ENCODE results near the gene MYO6.

The MYO6 gene

DNA sequence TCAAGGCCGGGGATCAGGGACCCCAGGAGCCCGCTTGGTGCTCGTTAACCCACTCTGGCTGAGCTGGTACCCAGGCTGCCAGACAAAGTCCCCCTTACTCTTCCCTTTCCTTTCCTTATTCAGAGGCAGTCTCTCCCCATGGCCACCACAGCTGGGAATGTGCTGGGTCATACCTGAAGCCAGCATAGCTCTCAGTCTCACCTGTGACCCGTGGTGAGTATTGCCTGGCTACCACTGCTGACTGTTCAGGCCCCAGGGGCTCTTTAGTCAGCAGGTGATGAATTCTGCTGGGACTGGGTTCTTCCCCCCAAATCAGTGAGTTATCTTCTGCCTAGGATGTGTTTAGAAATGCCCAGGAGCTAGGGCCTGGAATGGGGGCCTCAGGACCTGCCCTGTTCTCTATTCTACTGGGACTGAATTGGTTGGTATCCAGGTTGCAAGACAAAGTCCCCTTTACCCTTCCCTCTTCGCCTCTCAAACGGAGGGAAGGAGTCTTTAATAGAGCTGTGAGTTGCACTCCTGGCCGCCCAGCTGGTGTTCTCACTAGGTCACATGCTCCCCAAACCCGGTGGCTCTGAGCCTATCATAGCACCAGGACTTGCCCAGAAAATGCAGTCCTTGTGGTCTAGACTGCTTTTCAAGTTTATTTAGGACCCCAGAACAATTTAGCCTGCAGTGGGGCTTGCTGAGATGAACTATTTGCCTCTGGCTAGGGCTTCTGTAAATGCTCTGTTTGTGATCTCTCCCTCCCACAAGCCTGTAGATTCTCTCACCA is 64.6 kb downstream of the MYO6 start:
- TF ChIP-seq, protein P1, sequence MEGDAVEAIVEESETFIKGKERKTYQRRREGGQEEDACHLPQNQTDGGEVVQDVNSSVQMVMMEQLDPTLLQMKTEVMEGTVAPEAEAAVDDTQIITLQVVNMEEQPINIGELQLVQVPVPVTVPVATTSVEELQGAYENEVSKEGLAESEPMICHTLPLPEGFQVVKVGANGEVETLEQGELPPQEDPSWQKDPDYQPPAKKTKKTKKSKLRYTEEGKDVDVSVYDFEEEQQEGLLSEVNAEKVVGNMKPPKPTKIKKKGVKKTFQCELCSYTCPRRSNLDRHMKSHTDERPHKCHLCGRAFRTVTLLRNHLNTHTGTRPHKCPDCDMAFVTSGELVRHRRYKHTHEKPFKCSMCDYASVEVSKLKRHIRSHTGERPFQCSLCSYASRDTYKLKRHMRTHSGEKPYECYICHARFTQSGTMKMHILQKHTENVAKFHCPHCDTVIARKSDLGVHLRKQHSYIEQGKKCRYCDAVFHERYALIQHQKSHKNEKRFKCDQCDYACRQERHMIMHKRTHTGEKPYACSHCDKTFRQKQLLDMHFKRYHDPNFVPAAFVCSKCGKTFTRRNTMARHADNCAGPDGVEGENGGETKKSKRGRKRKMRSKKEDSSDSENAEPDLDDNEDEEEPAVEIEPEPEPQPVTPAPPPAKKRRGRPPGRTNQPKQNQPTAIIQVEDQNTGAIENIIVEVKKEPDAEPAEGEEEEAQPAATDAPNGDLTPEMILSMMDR (IDR thresholded peaks at IDR 0.05; ENCODE audit: control extremely low read depth, extremely low read depth, low read depth, missing control alignments) = no peak
- no peak for DNase-seq (ENCODE audit: extremely low spot score)
- POLR2A ChIA-PET = no interaction called here
- CTCF ChIA-PET = interaction anchor here (1.0 kb wide), 1 partner anchor 9 kb away, joined by 3 read pairs; no protein-coding TSS in a partner anchor

DNA sequence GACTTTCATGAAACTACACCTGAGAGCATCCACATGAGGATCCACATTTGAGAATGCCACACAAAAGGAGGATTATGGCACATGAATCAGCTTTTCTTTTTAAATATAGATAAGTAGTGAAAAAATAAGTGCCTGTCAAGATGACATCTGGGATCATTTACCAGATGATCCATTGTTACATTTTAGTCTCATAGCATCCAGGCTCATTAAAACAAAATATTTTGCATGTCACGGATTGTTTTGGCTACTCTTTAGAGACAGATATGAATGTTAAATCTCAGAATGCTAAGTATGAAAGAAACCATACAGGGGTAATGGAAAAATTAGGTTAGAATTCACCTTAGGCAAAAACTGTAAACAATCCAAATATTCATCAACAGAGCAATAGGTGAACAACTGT is 66.7 kb downstream of the MYO6 start:
- no peak for DNase-seq (ENCODE audit: extremely low spot score)
- CTCF ChIA-PET = no interaction called here
- POLR2A ChIA-PET = no interaction called here
- TF ChIP-seq, protein P1 (IDR thresholded peaks at IDR 0.05; ENCODE audit: control extremely low read depth, extremely low read depth, low read depth, missing control alignments) = no peak

DNA sequence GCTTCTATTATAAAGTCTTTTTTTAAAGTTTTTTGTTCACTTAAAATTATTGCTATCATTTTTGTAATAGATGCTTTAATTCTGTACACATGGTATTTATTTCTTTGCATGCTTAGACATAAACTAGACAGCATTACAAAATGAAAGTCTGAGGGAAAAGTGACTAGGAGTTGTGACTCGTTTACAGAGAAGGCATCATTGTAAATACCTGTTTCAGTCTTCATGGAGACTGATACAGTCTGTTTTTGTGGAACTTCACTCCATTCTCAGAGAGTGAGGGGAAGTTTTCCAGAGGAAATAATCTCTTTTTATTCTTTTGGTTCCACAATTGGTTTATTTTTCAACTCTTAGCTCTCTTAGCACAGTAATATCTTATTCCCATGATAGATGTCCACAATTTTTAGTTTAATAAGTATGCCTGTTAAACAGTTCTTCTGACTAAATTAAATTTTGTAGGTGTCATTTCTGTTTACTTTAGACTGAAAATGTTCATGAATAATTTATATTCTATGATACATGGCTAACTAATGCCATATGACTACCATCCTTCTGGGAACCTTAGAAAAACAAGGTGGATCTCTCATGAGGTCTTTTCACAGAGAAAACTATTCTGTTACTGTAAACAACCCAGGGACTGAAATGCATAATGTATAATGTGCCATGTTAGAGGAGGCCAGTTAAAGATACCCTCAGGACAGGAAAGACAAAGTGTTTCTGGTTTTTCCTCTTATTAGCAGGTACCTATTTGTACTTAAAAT is 69.2 kb downstream of the MYO6 start:
- CTCF ChIA-PET = interaction anchor here (0.6 to 2.0 kb wide), 3 partner anchors 9 to 75 kb away, joined by 3 to 5 read pairs (median 3); no protein-coding TSS in a partner anchor
- DNase-seq (ENCODE audit: extremely low spot score) = no peak
- TF ChIP-seq, protein P1 (IDR thresholded peaks at IDR 0.05; ENCODE audit: control extremely low read depth, extremely low read depth, low read depth, missing control alignments) = no peak
- POLR2A ChIA-PET = no interaction called here

DNA sequence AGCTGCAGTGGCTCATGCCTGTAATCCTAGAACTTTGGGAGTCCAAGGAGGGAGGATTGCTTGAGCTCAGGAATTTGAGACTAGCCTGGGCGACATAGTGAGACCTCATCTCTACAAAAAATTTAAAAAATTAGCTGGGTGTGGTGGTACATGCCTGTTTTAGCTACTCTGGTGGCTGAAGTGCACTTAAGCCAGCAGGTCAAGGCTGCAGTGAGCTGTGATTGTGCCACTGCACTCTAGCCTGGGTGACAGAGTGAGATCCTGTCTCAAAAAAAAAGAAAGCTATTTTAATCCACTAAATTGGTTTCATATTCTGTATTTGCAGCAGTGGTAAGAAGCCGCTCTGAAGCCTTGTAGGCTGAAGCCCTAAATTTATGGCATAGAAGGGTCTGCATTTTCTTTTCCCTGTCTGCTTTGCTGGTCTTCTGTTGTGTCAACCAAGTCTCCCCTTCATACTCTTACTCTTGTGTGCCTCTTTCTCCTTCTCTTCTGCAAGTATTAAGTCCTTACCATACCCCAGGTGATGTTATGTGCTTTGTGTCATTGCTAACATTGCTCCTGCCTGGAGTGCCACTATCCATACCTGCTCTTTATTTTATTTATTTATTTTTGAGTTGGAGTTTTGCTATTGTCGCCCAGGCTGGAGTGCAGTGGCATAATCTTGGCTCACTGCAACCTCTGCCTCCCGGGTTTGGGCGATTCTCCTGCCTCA is 70.9 kb downstream of the MYO6 start:
- ChIA-PET POLR2A (no interaction called here), CTCF (interaction anchor here (1.2 to 1.4 kb wide), 2 partner anchors 8 to 11 kb away, joined by 3 read pairs; no protein-coding TSS in a partner anchor)
- TF ChIP-seq, protein P1 (IDR thresholded peaks at IDR 0.05; ENCODE audit: control extremely low read depth, extremely low read depth, low read depth, missing control alignments) = no peak
- DNase-seq (ENCODE audit: extremely low spot score) = no peak

DNA sequence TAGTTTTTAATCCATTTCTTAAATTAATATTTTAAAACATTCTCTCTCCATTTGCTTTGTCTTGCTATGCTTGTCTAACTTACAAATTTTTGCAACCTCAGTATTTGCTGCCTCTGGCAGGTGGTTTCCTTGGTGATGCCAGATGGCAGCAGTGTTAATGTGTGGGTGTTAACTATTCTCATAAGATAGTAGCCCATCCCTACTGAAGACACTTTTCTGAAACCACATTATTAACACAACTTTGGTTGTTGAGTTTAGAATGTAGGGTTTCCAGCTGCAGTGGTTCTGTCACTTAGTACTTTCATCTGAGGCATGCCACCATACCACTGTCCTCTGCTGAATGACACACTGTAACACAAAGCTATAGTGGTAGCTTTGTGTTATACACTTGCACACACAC is 75.1 kb downstream of the MYO6 start:
- TF ChIP-seq, protein P1 (IDR thresholded peaks at IDR 0.05; ENCODE audit: control extremely low read depth, extremely low read depth, low read depth, missing control alignments) = no peak
- DNase-seq (ENCODE audit: extremely low spot score) = no peak
- ChIA-PET POLR2A (no interaction called here), CTCF (interaction anchor here (1.5 kb wide), 1 partner anchor 19 kb away, joined by 3 read pairs; no protein-coding TSS in a partner anchor)

DNA sequence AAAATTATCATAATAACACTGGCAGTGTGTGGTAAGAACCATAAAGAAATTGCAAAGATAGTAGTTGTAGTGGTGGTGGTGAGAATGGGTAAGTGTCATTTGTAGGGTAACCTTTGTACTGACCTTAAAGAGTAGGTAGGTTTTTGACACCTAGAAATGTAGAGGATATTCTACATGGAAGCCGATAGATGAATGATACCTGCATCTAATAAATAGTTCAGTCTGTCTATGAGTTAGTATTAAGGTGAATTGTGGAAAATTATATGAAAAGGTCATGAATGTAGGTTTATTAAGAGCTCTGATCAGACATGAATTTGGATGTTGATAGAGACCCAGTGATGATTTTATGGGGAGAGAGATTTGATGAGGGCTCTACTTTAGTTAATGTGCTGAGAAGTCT is 78.1 kb downstream of the MYO6 start:
- ChIA-PET POLR2A (no interaction called here), CTCF (interaction anchor here (1.2 to 1.3 kb wide), 3 partner anchors 8 to 15 kb away, joined by 3 to 5 read pairs (median 4); no protein-coding TSS in a partner anchor)
- TF ChIP-seq, protein P1 (IDR thresholded peaks at IDR 0.05; ENCODE audit: control extremely low read depth, extremely low read depth, low read depth, missing control alignments) = no peak
- no peak for DNase-seq (ENCODE audit: extremely low spot score)
